T-helper 17 cell (primary cell): ENCODE data around the gene ABCA7. TPM values are rescaled to one million over a fixed set of nuclear protein-coding genes. Genes with fewer than 3 reads are reported as not detected.

Source experiments
- ATAC-seq: fragments of 150-1000 bp; cut with Tn5 transposase; 2 replicates; pipeline ENCODE4 v1.10.0; 2021; ENCODE audit warnings: mild to moderate bottlenecking, moderate library complexity
- DNase-seq, 3 donors: peaks; one replicate each; pipeline versions ENCODE4 v3.0.0 to v3.0.0-alpha.2; 2020 to 2021
- H3K9me3 ChIP-seq: one replicate; pipeline ENCODE4 v1.7.0; 2013; ENCODE audit warnings: low read length, mild to moderate bottlenecking; ENCODE audit not compliant: control insufficient read depth, poor library complexity, severe bottlenecking
- H3K27ac Mint-ChIP-seq: one replicate; pipeline ENCODE4 v1.8.0; 2022; ENCODE audit warnings: mild to moderate bottlenecking, moderate library complexity, mixed read lengths
- H3K27me3 Mint-ChIP-seq: one replicate; pipeline ENCODE4 v1.8.0; 2022; ENCODE audit warnings: mixed read lengths
- H3K36me3 Mint-ChIP-seq: one replicate; pipeline ENCODE4 v1.8.0; 2022; ENCODE audit warnings: low read depth, mixed read lengths
- H3K4me1 Mint-ChIP-seq: one replicate; pipeline ENCODE4 v1.8.0; 2022; ENCODE audit warnings: mild to moderate bottlenecking, mixed read lengths
- H3K4me3 Mint-ChIP-seq: one replicate; pipeline ENCODE4 v1.8.0; 2022; ENCODE audit warnings: mild to moderate bottlenecking, moderate library complexity, mixed read lengths
- total RNA-seq, 4 donors: library from RNA in 2 of 4; stranded (reverse) in 2 of 4; gene quantifications; one replicate each; pipeline ENCODE4 v1.2.3 and lab custom pipeline; 2022 to 2026

Gene ABCA7
- total RNA-seq, 2 donors from 2014 or later: 107 to 112 TPM

GRCh38 chr19:1064661-1065605 is 25.0 kb downstream of the ABCA7 start:
- peaks cover 10% of the 10 kb centered on the region for H3K36me3 Mint-ChIP-seq
- peak; percentile 57 to 74 (median 60) for DNase-seq
- peaks cover 37% of the 10 kb centered on the region for H3K4me1 Mint-ChIP-seq
- ATAC-seq: peak; percentile 37
- H3K27ac Mint-ChIP-seq: peak overlapping the region; percentile 97
- H3K4me3 Mint-ChIP-seq: peak overlapping the region; percentile 94
- no peaks in the 10 kb centered on the region for H3K9me3 ChIP-seq
- H3K27me3 Mint-ChIP-seq: no peaks in the 10 kb centered on the region

GRCh38 chr19:1065606-1066109 is 25.8 kb downstream of the ABCA7 start:
- H3K27me3 Mint-ChIP-seq: no peaks in the 10 kb centered on the region
- DNase-seq: peak in 1 of 3 donors; percentile 7

GRCh38 chr19:1066251-1066747 is 26.4 kb downstream of the ABCA7 start:
- H3K9me3 ChIP-seq: no peaks in the 10 kb centered on the region
- Mint-ChIP-seq H3K27ac (peak overlapping the region; percentile 97), H3K4me1 (peaks cover 37% of the 10 kb centered on the region), H3K4me3 (peak overlapping the region; percentile 94), H3K27me3 (no peaks in the 10 kb centered on the region), H3K36me3 (peaks cover 10% of the 10 kb centered on the region)
- DNase-seq (peak in 1 of 3 donors; percentile 7), ATAC-seq (no peak)

More at GRCh38 chr19:1065606-1066109, 25.8 kb downstream of the ABCA7 start:
- H3K9me3 ChIP-seq: no peaks in the 10 kb centered on the region
- Mint-ChIP-seq H3K27ac (peak overlapping the region; percentile 97), H3K4me1 (peaks cover 37% of the 10 kb centered on the region), H3K4me3 (peak overlapping the region; percentile 94), H3K36me3 (peaks cover 10% of the 10 kb centered on the region)
- no peak for ATAC-seq

- peak within 1 kb of the TSS; percentile 94 for H3K4me3 Mint-ChIP-seq
- H3K4me1 Mint-ChIP-seq: peaks cover 39% of the 10 kb centered on the region
- ATAC-seq (peak; percentile 62), DNase-seq (peak; percentile 72 to 83 (median 81))
- no peaks in the 10 kb centered on the region for H3K27me3 Mint-ChIP-seq
- no peaks in the 10 kb centered on the region for H3K9me3 ChIP-seq
- H3K36me3 Mint-ChIP-seq: peaks cover 12% of the 10 kb centered on the region
- peak within 1 kb of the TSS; percentile 97 for H3K27ac Mint-ChIP-seq
These were observed 26.9 kb downstream of the ABCA7 start, which contains the start of gene ARHGAP45 for GRCh38 chr19:1066748-1067340. TSS of gene ARHGAP45 (plus strand) at chr19:1067167. CDS start at chr19:1067406, 239 bp downstream.

GRCh38 chr19:1067341-1067957 is 27.5 kb downstream of the ABCA7 start:
- Mint-ChIP-seq H3K4me3 (peak overlapping the region; percentile 94), H3K27me3 (no peaks in the 10 kb centered on the region), H3K36me3 (peaks cover 14% of the 10 kb centered on the region), H3K4me1 (peaks cover 42% of the 10 kb centered on the region), H3K27ac (peak overlapping the region; percentile 97)
- DNase-seq (peak; percentile 69 to 77 (median 76)), ATAC-seq (peak; percentile 71)
- H3K9me3 ChIP-seq: no peaks in the 10 kb centered on the region

DNA sequence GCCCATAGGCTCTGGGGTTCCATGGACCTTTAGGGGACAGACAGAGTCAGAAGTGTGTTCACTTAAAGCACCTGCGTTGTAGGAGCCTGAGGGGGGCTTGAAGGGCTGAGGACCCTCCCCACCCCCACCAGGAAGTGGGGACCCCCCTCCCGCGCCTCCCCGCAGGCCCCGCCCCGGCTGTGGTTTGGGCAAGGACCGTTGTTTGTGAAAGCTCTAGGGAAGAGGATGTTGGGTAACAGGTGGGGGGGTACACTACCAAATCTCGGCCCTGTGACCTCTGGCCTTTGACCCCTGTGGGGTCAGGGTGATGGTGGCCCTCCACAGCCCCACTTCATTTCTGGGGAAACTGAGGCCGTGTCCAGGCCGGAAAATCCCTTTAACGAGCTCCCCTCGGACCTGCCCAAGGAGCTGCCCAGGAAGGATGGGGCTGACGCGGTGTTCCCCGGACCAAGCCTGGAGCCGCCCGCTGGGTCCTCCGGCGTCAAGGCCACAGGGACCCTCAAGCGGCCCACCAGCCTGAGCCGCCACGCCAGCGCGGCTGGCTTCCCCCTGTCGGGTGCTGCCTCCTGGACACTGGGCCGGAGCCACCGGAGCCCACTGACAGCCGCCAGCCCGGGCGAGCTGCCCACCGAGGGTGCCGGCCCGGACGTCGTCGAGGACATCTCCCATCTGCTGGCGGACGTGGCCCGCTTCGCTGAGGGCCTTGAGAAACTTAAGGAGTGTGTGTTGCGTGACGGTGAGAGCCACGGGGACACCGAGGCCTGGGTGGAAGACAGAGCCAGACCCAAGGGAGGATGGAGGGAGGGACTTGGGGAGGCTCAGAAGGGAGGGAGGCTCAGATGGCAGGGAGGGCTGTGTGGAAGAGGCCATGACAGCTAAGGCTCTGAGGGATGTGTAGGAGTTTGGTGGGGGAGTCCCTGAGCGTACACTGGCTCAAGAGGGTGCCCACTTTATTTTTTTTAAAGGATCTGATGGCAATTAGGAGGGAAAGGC is 28.4 kb downstream of the ABCA7 start:
- ATAC-seq: peak; percentile 14
- peaks cover 45% of the 10 kb centered on the region for H3K4me1 Mint-ChIP-seq
- peaks cover 17% of the 10 kb centered on the region for H3K36me3 Mint-ChIP-seq

GRCh38 chr19:1069009-1069779 is 29.3 kb downstream of the ABCA7 start:
- H3K9me3 ChIP-seq: no peaks in the 10 kb centered on the region
- DNase-seq (peak; percentile 49 to 67 (median 52)), ATAC-seq (peak; percentile 40)
- peaks cover 17% of the 10 kb centered on the region for H3K36me3 Mint-ChIP-seq
- H3K4me3 Mint-ChIP-seq: peak overlapping the region; percentile 94
- H3K4me1 Mint-ChIP-seq: peaks cover 44% of the 10 kb centered on the region
- no peaks in the 10 kb centered on the region for H3K27me3 Mint-ChIP-seq
- H3K27ac Mint-ChIP-seq: peak overlapping the region; percentile 97

More for the DNA sequence above, 28.4 kb downstream of the ABCA7 start:
- H3K27me3 Mint-ChIP-seq: no peaks in the 10 kb centered on the region
- peak overlapping the region; percentile 94 for H3K4me3 Mint-ChIP-seq
- peak overlapping the region; percentile 97 for H3K27ac Mint-ChIP-seq
- peak; percentile 37 to 59 (median 43) for DNase-seq
- H3K9me3 ChIP-seq: no peaks in the 10 kb centered on the region

- peaks cover 37% of the 10 kb centered on the region for H3K4me1 Mint-ChIP-seq
- H3K4me3 Mint-ChIP-seq: peak overlapping the region; percentile 94
These were observed 30.6 kb downstream of the ABCA7 start for GRCh38 chr19:1070576-1070930.

GRCh38 chr19:1070931-1071791 is 31.3 kb downstream of the ABCA7 start:
- Mint-ChIP-seq H3K27ac (peak overlapping the region; percentile 96), H3K27me3 (no peaks in the 10 kb centered on the region), H3K4me1 (peaks cover 39% of the 10 kb centered on the region), H3K36me3 (peaks cover 17% of the 10 kb centered on the region), H3K4me3 (peak overlapping the region; percentile 94)
- no peak for DNase-seq
- no peak for ATAC-seq
- H3K9me3 ChIP-seq: no peaks in the 10 kb centered on the region

More at GRCh38 chr19:1070576-1070930, 30.6 kb downstream of the ABCA7 start:
- peak overlapping the region; percentile 97 for H3K27ac Mint-ChIP-seq
- H3K27me3 Mint-ChIP-seq: no peaks in the 10 kb centered on the region
- DNase-seq: no peak
- ATAC-seq: no peak
- H3K36me3 Mint-ChIP-seq: peaks cover 17% of the 10 kb centered on the region
- H3K9me3 ChIP-seq: no peaks in the 10 kb centered on the region

GRCh38 chr19:1072371-1073015 is 32.6 kb downstream of the ABCA7 start:
- H3K9me3 ChIP-seq: no peaks in the 10 kb centered on the region
- DNase-seq (no peak), ATAC-seq (no peak)
- Mint-ChIP-seq H3K27me3 (no peaks in the 10 kb centered on the region), H3K36me3 (peaks cover 17% of the 10 kb centered on the region), H3K4me1 (peaks cover 45% of the 10 kb centered on the region), H3K4me3 (peak overlapping the region; percentile 87), H3K27ac (peak overlapping the region; percentile 96)
